GM12878 (cell line): ENCODE results near the gene IGF2R. TPM values are rescaled to one million over a fixed set of nuclear protein-coding genes. Genes with fewer than 3 reads are reported as not detected.
"Not testable (repeated sequence)": the region's sequence is repeated elsewhere in the genome, so short reads cannot be mapped to it uniquely, and the experiment has no call there.

Source experiments
- ATAC-seq: fragments of 200-7000 bp; cut with Tn5 transposase; 3 replicates; pipeline ENCODE4 v1.9.1; 2020; ENCODE audit warnings: mild to moderate bottlenecking, moderate library complexity
- BruUV-seq: library from RNA; stranded (reverse); fragments of 400-500 nt; replicated peaks from 2 replicates; lab custom pipeline; 2021; lab: Mats Ljungman, UMichigan
- CTCF ChIA-PET: fragments of 300-600 bp; sonication (Branson Sonifier 250); formaldehyde crosslinking; extraction: SDS; loops from one replicate; lab custom pipeline; 2021; ENCODE audit warnings: inconsistent platforms; lab: Yijun Ruan, JAX
- POLR2A ChIA-PET: fragments of 350-600 bp; formaldehyde crosslinking; extraction: SDS; loops from one replicate; lab custom pipeline; 2021; ENCODE audit warnings: inconsistent platforms; lab: Charles Lee
- RAD21 ChIA-PET: fragments of 300-600 bp; sonication (Branson Sonifier 250); formaldehyde crosslinking; loops from one replicate; lab custom pipeline; 2023; ENCODE audit warnings: antibody characterized with exemption; ENCODE audit not compliant: unreplicated experiment; lab: Charles Lee
- SMC1A ChIA-PET: fragments of 300-600 bp; sonication (Branson Sonifier 250); formaldehyde crosslinking; loops from one replicate; lab custom pipeline; 2023; ENCODE audit not compliant: unreplicated experiment, uncharacterized antibody; lab: Charles Lee
- DNase-seq: peaks from one replicate; pipeline ENCODE4 v3.0.0-alpha.2; 2011; ENCODE audit warnings: low read depth, low spot score
- FAIRE-seq: peaks from 3 replicates; lab custom pipeline; 2011; peaks lifted over from hg19 to GRCh38; lab: Jason Lieb, UNC
- H2AFZ ChIP-seq: 2 replicates; pipeline ENCODE4 v1.6.0; 2011; ENCODE audit warnings: low read depth, low read length, control low read depth; ENCODE audit not compliant: control insufficient read depth
- H3K27ac ChIP-seq: 2 replicates; pipeline ENCODE4 v1.5.1; 2011; ENCODE audit warnings: control low read depth; ENCODE audit not compliant: control insufficient read depth, insufficient read depth
- H3K27me3 ChIP-seq, 2 experiments: replicated peaks in 1 of 2; 2 replicates each; pipeline versions ENCODE4 v1.6.0 to v1.6.1; 2011; ENCODE audit warnings: low read length in 1 of 2; ENCODE audit not compliant: control insufficient read depth in 2 of 2, insufficient read depth in 2 of 2
- H3K36me3 ChIP-seq, 2 experiments: 2 replicates each; pipeline ENCODE4 v1.5.1; 2011; ENCODE audit warnings: low read length in 1 of 2; ENCODE audit not compliant: control insufficient read depth in 2 of 2, insufficient read depth in 2 of 2
- H3K4me1 ChIP-seq: 2 replicates; pipeline ENCODE4 v1.6.1; 2011; ENCODE audit warnings: mild to moderate bottlenecking, low read length, moderate library complexity, mixed read lengths; ENCODE audit not compliant: control insufficient read depth, insufficient read depth
- H3K4me2 ChIP-seq: 2 replicates; pipeline ENCODE4 v1.6.0; 2011; ENCODE audit warnings: control low read depth; ENCODE audit not compliant: control insufficient read depth, insufficient read depth
- H3K4me3 ChIP-seq: fragments of 200-600 bp; sonication (generic); 2 replicates; pipeline ENCODE4 v1.5.1; 2016
- H3K79me2 ChIP-seq: 2 replicates; pipeline ENCODE4 v1.6.0; 2011; ENCODE audit warnings: low read length; ENCODE audit not compliant: control insufficient read depth, insufficient read depth
- H3K9ac ChIP-seq: 2 replicates; pipeline ENCODE4 v1.8.0; 2011; ENCODE audit warnings: low read length, control low read depth, mixed read lengths; ENCODE audit not compliant: control insufficient read depth, insufficient read depth
- H3K9me3 ChIP-seq: replicated peaks from 3 replicates; pipeline ENCODE4 v1.5.1; 2011; ENCODE audit warnings: mild to moderate bottlenecking, low read length; ENCODE audit not compliant: control insufficient read depth, insufficient read depth
- H4K20me1 ChIP-seq: 2 replicates; pipeline ENCODE4 v1.6.0; 2011; ENCODE audit not compliant: control insufficient read depth, insufficient read depth
- ATF2 ChIP-seq: IDR thresholded peaks from 2 replicates; pipeline ENCODE4 v1.6.1; 2012; ENCODE audit warnings: low read length, inconsistent platforms
- ATF7 ChIP-seq: fragments of 450-650 bp; IDR thresholded peaks from 2 replicates; pipeline ENCODE4 v1.6.1; 2016; ENCODE audit warnings: low read depth, mild to moderate bottlenecking
- E2F4 ChIP-seq: IDR thresholded peaks from 2 replicates; pipeline ENCODE4 v1.6.1; 2012; ENCODE audit warnings: low read depth, low read length, improper control_type of control experiment
- MEF2A ChIP-seq: IDR thresholded peaks from 2 replicates; pipeline ENCODE4 v1.6.1; 2011; ENCODE audit warnings: low read depth, mild to moderate bottlenecking, low read length, moderate library complexity; ENCODE audit not compliant: insufficient read depth
- MTA2 ChIP-seq: fragments of 450-650 bp; IDR thresholded peaks from 2 replicates; pipeline ENCODE4 v1.6.1; 2016; ENCODE audit warnings: low read depth, mild to moderate bottlenecking, moderate library complexity
- NFYA ChIP-seq: IDR thresholded peaks from 2 replicates; pipeline ENCODE4 v1.6.1; 2011; ENCODE audit warnings: low read depth, mild to moderate bottlenecking, low read length, improper control_type of control experiment, borderline replicate concordance
- RAD51 ChIP-seq: fragments of 450-650 bp; IDR thresholded peaks from 2 replicates; pipeline ENCODE4 v1.6.1; 2016; ENCODE audit warnings: moderate library complexity, mild to moderate bottlenecking, inconsistent platforms
- RFX5 ChIP-seq: IDR thresholded peaks from 2 replicates; pipeline ENCODE4 v1.6.1; 2011; ENCODE audit warnings: low read depth, low read length, improper control_type of control experiment
- SUPT20H ChIP-seq: IDR thresholded peaks from 2 replicates; pipeline ENCODE4 v1.6.1; 2011; ENCODE audit warnings: low read depth, mild to moderate bottlenecking, low read length, moderate library complexity, borderline replicate concordance; ENCODE audit not compliant: control insufficient read depth
- YBX1 ChIP-seq: fragments of 450-650 bp; IDR thresholded peaks from 2 replicates; pipeline ENCODE4 v1.6.1; 2016; ENCODE audit warnings: antibody characterized with exemption
- ZNF24 ChIP-seq: fragments of 450-650 bp; IDR thresholded peaks from 2 replicates; pipeline ENCODE4 v1.6.1; 2017; ENCODE audit warnings: antibody characterized with exemption, mild to moderate bottlenecking
- ZNF384 ChIP-seq: IDR thresholded peaks from 2 replicates; pipeline ENCODE4 v1.6.1; 2012; ENCODE audit warnings: low read depth, mild to moderate bottlenecking, low read length, improper control_type of control experiment, borderline replicate concordance
- WGBS: methylation state at CpG from one replicate; pipeline ENCODE4 v1.1.6; 2016; ENCODE audit warnings: low lambda C conversion rate; ENCODE audit not compliant: insufficient replicate concordance, insufficient coverage; ENCODE audit errors: missing lambda C conversion rate; 5-methylcytosine and 5-hydroxymethylcytosine counted together
- in situ Hi-C: fragments of 300-500 bp; cut with MboI; formaldehyde crosslinking; loops from 9 replicates; pipeline ENCODE4 v1.14.3; 2018; ENCODE audit warnings: mixed read lengths
- intact Hi-C: fragments of 100-400 bp; cut with micrococcal nuclease; formaldehyde crosslinking; loops from one replicate; pipeline ENCODE4 v1.14.2; 2022; ENCODE audit not compliant: unreplicated experiment
- polyA plus RNA-seq, 11 experiments: library from polyadenylated mRNA; depleted of rRNA in 4 of 11; unstranded in 6 of 11; stranded (reverse) in 5 of 11; fragments of >200 nt; fragmentation: Nextera tagmentation in 4 of 11; fragmentation: Illumina TruSeq in 1 of 11; extraction: Ambion mirVana in 4 of 11; extraction: Trizol in 1 of 11; gene quantifications; 1 replicate in 1 of 11; 2 replicates in 10 of 11; pipeline versions ENCODE4 v1.2.1 to v1.2.3, GENCODE V29; 2011 to 2016; ENCODE audit warnings: inconsistent platforms in 2 of 11, missing spikeins in 2 of 11, low read depth in 1 of 11
- total RNA-seq, 4 experiments: library from RNA; depleted of rRNA in 3 of 4; stranded (reverse); fragments of >200 nt in 3 of 4; fragmentation: Illumina TruSeq in 1 of 4; extraction: Trizol in 1 of 4; gene quantifications; 2 replicates each; pipeline versions ENCODE4 v1.2.1 to v1.2.3, GENCODE V29; 2013 to 2021

The IGF2R gene
- total and polyA plus RNA-seq, 10 of the 15 experiments (the other 5 are each of a cell fraction or from before 2014, with no cell fraction given): 1.00 to 40.1 (median 16.8) TPM

GRCh38 chr6:160112628-160113299, 143.9 kb downstream of the IGF2R start:
- Histone ChIP-seq H3K79me2 (no peaks in the 10 kb centered on the region), H3K4me1 (no peaks in the 10 kb centered on the region), H3K4me2 (no peak overlapping the region), H3K27ac (no peak overlapping the region), H4K20me1 (no peaks in the 10 kb centered on the region), H2AFZ (no peak overlapping the region), H3K4me3 (no peak overlapping the region), H3K9me3 (no peaks in the 10 kb centered on the region; the same call in 2 of the 3 replicates), H3K9ac (no peak overlapping the region), H3K36me3 (no peaks in the 10 kb centered on the region; a peak in 2 of 4 replicates), H3K27me3 (no peaks in the 10 kb centered on the region)
- intact Hi-C loops (no loop called here), in situ Hi-C loops (no loop called here)
- 100% methylated on average over 6 of the region's 6 CpGs for WGBS
- RAD21 ChIA-PET: no interaction called here
- FAIRE-seq (no peak), ATAC-seq (no peak), DNase-seq (no peak)
- POLR2A ChIA-PET: no interaction called here
- CTCF ChIA-PET: interaction anchor here (0.6 to 0.9 kb wide), 2 partner anchors 10 to 286 kb away, joined by 3 read pairs; no protein-coding TSS in a partner anchor
- SMC1A ChIA-PET: no interaction called here
- BruUV-seq: no TSS peak
- no peak for TF ChIP-seq MTA2
- no peak for TF ChIP-seq RAD51
- TF ChIP-seq YBX1: no peak
- no peak for TF ChIP-seq MEF2A
- no peak for TF ChIP-seq ATF2
- TF ChIP-seq SUPT20H: no peak
- TF ChIP-seq ZNF384: no peak
- TF ChIP-seq NFYA: no peak
- TF ChIP-seq ZNF24: no peak
- no peak for TF ChIP-seq RFX5
- no peak for TF ChIP-seq ATF7
- no peak for TF ChIP-seq E2F4

GRCh38 chr6:160114536-160114935, 145.7 kb downstream of the IGF2R start:
- H3K36me3 ChIP-seq, H3K27ac ChIP-seq, RAD21 ChIA-PET, BruUV-seq, FAIRE-seq, CTCF ChIA-PET, H3K79me2 ChIP-seq, H3K4me3 ChIP-seq, POLR2A ChIA-PET, intact Hi-C loops, H3K4me1 ChIP-seq, H3K9me3 ChIP-seq, H3K9ac ChIP-seq, H4K20me1 ChIP-seq, H3K27me3 ChIP-seq, in situ Hi-C loops, H3K4me2 ChIP-seq, ATAC-seq, H2AFZ ChIP-seq, DNase-seq, SMC1A ChIA-PET: not testable (repeated sequence)
- 94% methylated on average over 19 of the region's 29 CpGs for WGBS
